Fibroblast of lung (primary cell): ENCODE results near the gene EGFL6. TPM values are rescaled to one million over a fixed set of nuclear protein-coding genes. Genes with fewer than 3 reads are reported as not detected.

Experiments used
- DNase-seq, 2 donors: peaks; one replicate each; pipeline versions ENCODE4 v3.0.0 to v3.0.0-alpha.2; 2010; ENCODE audit warnings: low read depth in 2 of 2
- H2AFZ ChIP-seq: 2 replicates; pipeline ENCODE4 v1.5.1; 2012; ENCODE audit warnings: low read length, control low read depth, inconsistent platforms
- H3K27ac ChIP-seq: 2 replicates; pipeline ENCODE4 v1.5.1; 2011; ENCODE audit warnings: low read length, control low read depth; ENCODE audit not compliant: insufficient read depth
- H3K27me3 ChIP-seq: 2 replicates; pipeline ENCODE4 v1.5.1; 2011; ENCODE audit warnings: mild to moderate bottlenecking, low read length; ENCODE audit not compliant: control insufficient read depth, insufficient read depth
- H3K36me3 ChIP-seq: 2 replicates; pipeline ENCODE4 v1.5.1; 2011; ENCODE audit warnings: low read length; ENCODE audit not compliant: control insufficient read depth, insufficient read depth
- H3K4me1 ChIP-seq: 2 replicates; pipeline ENCODE4 v1.5.1; 2011; ENCODE audit warnings: low read length; ENCODE audit not compliant: control insufficient read depth, insufficient read depth; ENCODE audit errors: extremely low read depth
- H3K4me2 ChIP-seq: 2 replicates; pipeline ENCODE4 v1.5.1; 2011; ENCODE audit warnings: low read length, control low read depth; ENCODE audit not compliant: insufficient read depth; ENCODE audit errors: extremely low read depth
- H3K4me3 ChIP-seq, 4 experiments: fragments of 200-600 bp in 1 of 4; sonication (generic) in 1 of 4; replicated peaks in 1 of 4; 2 replicates each; pipeline ENCODE4 v1.5.1; 2011 to 2016; ENCODE audit warnings: low read length in 4 of 4, low read depth in 3 of 4, mild to moderate bottlenecking in 3 of 4, control low read depth in 2 of 4, inconsistent platforms in 1 of 4, mixed read lengths in 1 of 4; ENCODE audit not compliant: insufficient read depth in 1 of 4; ENCODE audit errors: control extremely low read depth in 1 of 4
- H3K79me2 ChIP-seq: 2 replicates; pipeline ENCODE4 v1.5.1; 2012; ENCODE audit warnings: mild to moderate bottlenecking, low read length, inconsistent platforms; ENCODE audit not compliant: control insufficient read depth, insufficient read depth
- H3K9ac ChIP-seq: 2 replicates; pipeline ENCODE4 v1.5.1; 2011; ENCODE audit warnings: mild to moderate bottlenecking, low read length, control low read depth; ENCODE audit not compliant: insufficient read depth
- H3K9me3 ChIP-seq: 2 replicates; pipeline ENCODE4 v1.5.1; 2012; ENCODE audit warnings: low read depth, low read length; ENCODE audit not compliant: control insufficient read depth, insufficient read depth
- H4K20me1 ChIP-seq: 2 replicates; pipeline ENCODE4 v1.5.1; 2011; ENCODE audit warnings: low read length; ENCODE audit not compliant: control insufficient read depth, insufficient read depth; ENCODE audit errors: extremely low read depth
- CTCF ChIP-seq, 2 donors: IDR thresholded peaks in 1 of 2; conservative IDR thresholded peaks in 1 of 2; 1 replicate in 1 of 2; 2 replicates in 1 of 2; pipeline ENCODE4 v1.5.1; 2011 to 2012; ENCODE audit warnings: low read length in 2 of 2, control low read depth in 1 of 2, inconsistent platforms in 1 of 2, low read depth in 1 of 2, mild to moderate bottlenecking in 1 of 2
- EZH2 ChIP-seq: IDR thresholded peaks from 2 replicates; pipeline ENCODE4 v1.5.1; 2012; ENCODE audit warnings: low read length, control low read depth, mild to moderate bottlenecking; ENCODE audit errors: missing control alignments
- polyA plus RNA-seq, 2 donors: library from polyadenylated mRNA; depleted of rRNA in 1 of 2; stranded (reverse) in 1 of 2; unstranded in 1 of 2; fragments of >200 nt; gene quantifications; 2 replicates each; pipeline ENCODE4 v1.2.1, GENCODE V29; 2011 to 2012; ENCODE audit warnings: missing spikeins in 1 of 2
- total RNA-seq: library from RNA; depleted of rRNA; stranded (reverse); fragments of >200 nt; gene quantifications from 2 replicates; pipeline ENCODE4 v1.2.1, GENCODE V29; 2014

The EGFL6 gene
- total and polyA plus RNA-seq, 2 donors (not counting 1 experiment from before 2014, with no cell fraction given) = 0.17 to 0.32 TPM

- Histone ChIP-seq H3K9me3 (no peaks in the 10 kb centered on the region), H3K9ac (no peak overlapping the region), H3K4me2 (no peak overlapping the region), H2AFZ (no peak overlapping the region), H3K36me3 (no peaks in the 10 kb centered on the region), H3K4me3 (no peak overlapping the region), H3K27me3 (no peaks in the 10 kb centered on the region), H4K20me1 (no peaks in the 10 kb centered on the region), H3K4me1 (peaks cover 8% of the 10 kb centered on the region), H3K27ac (no peak overlapping the region), H3K79me2 (no peaks in the 10 kb centered on the region)
- DNase-seq = peak; percentile 53 to 74
- TF ChIP-seq EZH2 = no peak
- no peak for TF ChIP-seq CTCF (conservative IDR thresholded peaks at IDR 0.05 in 1 of 2, IDR thresholded peaks at IDR 0.05 in 1 of 2; ENCODE audit: low read depth in 1 of 2, low read length in 2 of 2)
These were observed 80.4 kb downstream of the EGFL6 start for GRCh38 chrX:13649838-13650237.

GRCh38 chrX:13650318-13650717, 80.9 kb downstream of the EGFL6 start:
- Histone ChIP-seq H4K20me1 (no peaks in the 10 kb centered on the region), H3K4me1 (peaks cover 8% of the 10 kb centered on the region), H3K9ac (no peak overlapping the region), H3K79me2 (no peaks in the 10 kb centered on the region), H3K27me3 (no peaks in the 10 kb centered on the region), H3K9me3 (no peaks in the 10 kb centered on the region), H3K4me2 (no peak overlapping the region), H2AFZ (no peak overlapping the region), H3K27ac (no peak overlapping the region), H3K36me3 (no peaks in the 10 kb centered on the region), H3K4me3 (no peak overlapping the region)
- TF ChIP-seq CTCF (conservative IDR thresholded peaks at IDR 0.05 in 1 of 2, IDR thresholded peaks at IDR 0.05 in 1 of 2; ENCODE audit: low read depth in 1 of 2, low read length in 2 of 2) = no peak
- no peak for TF ChIP-seq EZH2
- DNase-seq = no peak

- no peak for TF ChIP-seq CTCF (conservative IDR thresholded peaks at IDR 0.05 in 1 of 2, IDR thresholded peaks at IDR 0.05 in 1 of 2; ENCODE audit: low read depth in 1 of 2, low read length in 2 of 2)
- TF ChIP-seq EZH2 = no peak
- Histone ChIP-seq H4K20me1 (no peaks in the 10 kb centered on the region), H3K9ac (no peak overlapping the region), H2AFZ (no peak overlapping the region), H3K79me2 (no peaks in the 10 kb centered on the region), H3K4me3 (no peak overlapping the region), H3K27me3 (no peaks in the 10 kb centered on the region), H3K9me3 (no peaks in the 10 kb centered on the region), H3K4me1 (peaks cover 7% of the 10 kb centered on the region), H3K36me3 (no peaks in the 10 kb centered on the region), H3K4me2 (no peak overlapping the region), H3K27ac (peak overlapping the region; percentile 94)
- peak; percentile 49 to 62 for DNase-seq
These were observed 81.7 kb downstream of the EGFL6 start for GRCh38 chrX:13651150-13651549.
